CD8-positive, alpha-beta memory T cell (primary cell): Measurements from ENCODE around the gene HYAL4. TPM values are rescaled to one million over a fixed set of nuclear protein-coding genes. Genes with fewer than 3 reads are reported as not detected.
"Not testable (repeated sequence)": the region's sequence is repeated elsewhere in the genome, so short reads cannot be mapped to it uniquely, and the experiment has no call there.

Source experiments
- CTCF ChIA-PET: fragments of 350-600 bp; sonication (Branson Sonifier 250); formaldehyde crosslinking; loops from one replicate; lab custom pipeline; 2021; ENCODE audit warnings: antibody characterized with exemption; lab: Charles Lee
- POLR2A ChIA-PET: fragments of 350-600 bp; sonication (Branson Sonifier 250); formaldehyde crosslinking; loops from one replicate; lab custom pipeline; 2021; ENCODE audit warnings: antibody characterized with exemption; lab: Charles Lee
- DNase-seq, 5 donors: peaks; one replicate each; pipeline versions ENCODE4 v3.0.0 to v3.0.0-alpha.2; 2020 to 2022; ENCODE audit warnings: mixed read lengths in 1 of 5
- H3K27ac ChIP-seq: one replicate; pipeline ENCODE4 v1.7.0; 2013; ENCODE audit warnings: low read depth, mild to moderate bottlenecking, low read length, moderate library complexity
- H3K27me3 ChIP-seq: 2 replicates; pipeline ENCODE4 v1.7.0; 2013; ENCODE audit warnings: low read length, mild to moderate bottlenecking; ENCODE audit not compliant: insufficient read depth, poor library complexity, severe bottlenecking
- H3K36me3 ChIP-seq: 2 replicates; pipeline ENCODE4 v1.7.0; 2013; ENCODE audit warnings: mild to moderate bottlenecking, low read length, moderate library complexity; ENCODE audit not compliant: insufficient read depth
- H3K4me1 ChIP-seq: 2 replicates; pipeline ENCODE4 v1.7.0; 2013; ENCODE audit warnings: mild to moderate bottlenecking, low read length, moderate library complexity; ENCODE audit not compliant: insufficient read depth
- H3K4me3 ChIP-seq: 2 replicates; pipeline ENCODE4 v1.7.0; 2013; ENCODE audit warnings: mild to moderate bottlenecking, low read length
- H3K9me3 ChIP-seq: 2 replicates; pipeline ENCODE4 v1.7.0; 2013; ENCODE audit warnings: mild to moderate bottlenecking, low read length
- H3K27ac Mint-ChIP-seq, 8 donors: one replicate each; pipeline ENCODE4 v1.8.0; 2020 to 2021; ENCODE audit warnings: mixed read lengths in 8 of 8, mild to moderate bottlenecking in 6 of 8, inconsistent platforms in 3 of 8, moderate library complexity in 3 of 8
- H3K27me3 Mint-ChIP-seq, 2 donors: one replicate each; pipeline ENCODE4 v1.8.0; 2020 to 2021; ENCODE audit warnings: mixed read lengths in 2 of 2, mild to moderate bottlenecking in 1 of 2, moderate library complexity in 1 of 2
- H3K36me3 Mint-ChIP-seq, 3 donors: one replicate each; pipeline ENCODE4 v1.8.0; 2020 to 2021; ENCODE audit warnings: mixed read lengths in 3 of 3, inconsistent platforms in 1 of 3, mild to moderate bottlenecking in 1 of 3
- H3K4me1 Mint-ChIP-seq, 3 donors: one replicate each; pipeline ENCODE4 v1.8.0; 2020 to 2021; ENCODE audit warnings: mixed read lengths in 3 of 3, inconsistent platforms in 1 of 3, mild to moderate bottlenecking in 1 of 3
- H3K4me3 Mint-ChIP-seq, 7 donors: one replicate each; pipeline ENCODE4 v1.8.0; 2020 to 2021; ENCODE audit warnings: mixed read lengths in 7 of 7, mild to moderate bottlenecking in 6 of 7, moderate library complexity in 4 of 7, inconsistent platforms in 2 of 7
- H3K9me3 Mint-ChIP-seq, 5 donors: one replicate each; pipeline ENCODE4 v1.8.0; 2020 to 2022; ENCODE audit warnings: mixed read lengths in 5 of 5, mild to moderate bottlenecking in 3 of 5, moderate library complexity in 2 of 5, inconsistent platforms in 1 of 5
- polyA plus RNA-seq: library from polyadenylated mRNA; unstranded; fragments of 300-500 nt; fragmentation: Illumina TruSeq; gene quantifications from one replicate; pipeline ENCODE4 v1.2.3, GENCODE V29; 2021
- total RNA-seq, 2 experiments: library from RNA; stranded (reverse); gene quantifications; one replicate each; pipeline ENCODE4 v1.2.3, GENCODE V29; 2021

HYAL4 gene
- total and polyA plus RNA-seq, 3 experiments from 2014 or later, result not detected

DNA sequence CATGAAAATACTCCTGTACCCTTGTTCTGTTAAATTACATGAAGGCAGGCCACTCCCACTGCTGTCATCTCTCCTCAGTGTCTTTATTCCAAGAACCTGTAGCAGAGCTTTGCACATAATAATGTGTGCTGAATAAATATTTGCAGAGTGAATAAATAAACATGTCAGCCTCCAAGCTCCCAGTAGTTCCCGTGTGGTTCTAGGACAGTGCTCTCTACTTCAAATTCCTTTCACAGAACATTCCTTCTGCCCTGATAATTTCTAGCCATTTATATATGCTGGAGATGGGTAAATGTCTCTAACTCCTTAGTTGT, 20.3 kb upstream of the HYAL4 start:
- ChIA-PET POLR2A (no interaction called here), CTCF (no interaction called here)
- H3K4me3 ChIP-seq, result no peak overlapping the region
- H3K27me3 Mint-ChIP-seq, result peaks cover 4 to 13% of the 10 kb centered on the region in 2 donors
- DNase-seq, result no peak
- H3K27me3 ChIP-seq, result no peaks in the 10 kb centered on the region
- no peaks in the 10 kb centered on the region for H3K9me3 Mint-ChIP-seq
- no peak overlapping the region for H3K27ac ChIP-seq
- no peak overlapping the region for H3K4me3 Mint-ChIP-seq
- peaks cover 3 to 9% (median 8%) of the 10 kb centered on the region in 3 donors for H3K4me1 Mint-ChIP-seq
- no peaks in the 10 kb centered on the region for H3K36me3 Mint-ChIP-seq
- H3K36me3 ChIP-seq, result no peaks in the 10 kb centered on the region
- H3K27ac Mint-ChIP-seq, result no peak overlapping the region
- no peaks in the 10 kb centered on the region for H3K9me3 ChIP-seq
- peaks cover 7% of the 10 kb centered on the region for H3K4me1 ChIP-seq

DNA sequence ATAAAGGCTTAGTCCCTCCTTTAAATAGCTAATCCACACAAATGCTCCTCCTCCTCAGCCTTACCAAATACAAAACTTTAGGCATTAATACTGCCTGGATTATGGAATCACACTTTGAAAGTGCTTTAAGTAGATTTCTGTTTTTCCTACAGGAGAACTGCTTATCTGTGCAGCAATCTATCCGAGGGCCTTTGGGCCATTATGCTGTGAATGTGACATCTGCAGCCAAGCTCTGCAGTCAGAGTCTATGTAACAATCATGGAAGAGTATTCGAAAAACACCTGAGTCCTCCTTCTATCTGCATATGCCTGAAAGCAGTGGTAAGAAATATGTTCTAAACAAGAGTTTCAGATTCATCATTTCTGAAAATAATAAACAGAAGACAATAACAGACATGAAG, 16.2 kb upstream of the HYAL4 start:
- H3K4me1 ChIP-seq, result peaks cover 7% of the 10 kb centered on the region
- H3K27me3 ChIP-seq, result no peaks in the 10 kb centered on the region
- DNase-seq, result no peak
- H3K4me3 ChIP-seq, result no peak overlapping the region
- H3K9me3 Mint-ChIP-seq, result no peaks in the 10 kb centered on the region
- H3K27me3 Mint-ChIP-seq, result peaks cover 4 to 19% of the 10 kb centered on the region in 2 donors
- H3K27ac Mint-ChIP-seq, result no peak overlapping the region
- POLR2A ChIA-PET, result no interaction called here
- CTCF ChIA-PET, result no interaction called here
- H3K36me3 Mint-ChIP-seq, result no peaks in the 10 kb centered on the region
- H3K36me3 ChIP-seq, result no peaks in the 10 kb centered on the region
- H3K9me3 ChIP-seq, result no peaks in the 10 kb centered on the region
- no peak overlapping the region for H3K27ac ChIP-seq
- no peak overlapping the region for H3K4me3 Mint-ChIP-seq
- H3K4me1 Mint-ChIP-seq, result peaks cover 3 to 9% (median 8%) of the 10 kb centered on the region in 3 donors

DNA sequence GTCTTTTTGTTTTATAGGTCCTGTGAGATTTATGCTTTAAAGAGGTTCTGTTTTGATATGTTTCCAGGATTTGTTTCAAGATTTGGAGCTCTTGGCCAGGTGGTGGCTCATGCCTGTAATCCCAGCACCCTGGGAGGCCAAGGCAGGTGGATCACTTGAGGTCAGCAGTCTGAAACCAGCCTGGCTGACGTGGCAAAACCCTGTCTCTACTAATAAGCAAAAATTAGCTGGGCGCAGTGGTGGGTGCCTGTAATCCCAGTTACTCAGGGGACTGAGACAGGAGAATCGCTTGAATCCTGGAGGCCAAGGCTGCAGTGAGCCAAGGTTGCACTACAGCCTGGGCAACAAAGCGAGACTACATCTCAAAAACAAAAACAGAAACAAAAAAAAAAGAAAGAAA, 8.3 kb upstream of the HYAL4 start:
- Mint-ChIP-seq H3K27ac (no peak overlapping the region), H3K4me3 (no peak overlapping the region), H3K9me3 (peaks cover 0 to 8% (median 4%) of the 10 kb centered on the region in 5 donors), H3K4me1 (no peaks in the 10 kb centered on the region), H3K27me3 (peaks cover 1 to 21% of the 10 kb centered on the region in 2 donors), H3K36me3 (no peaks in the 10 kb centered on the region)
- no peak for DNase-seq
- Histone ChIP-seq H3K4me1 (no peaks in the 10 kb centered on the region), H3K27me3 (no peaks in the 10 kb centered on the region), H3K4me3 (no peak overlapping the region), H3K27ac (no peak overlapping the region), H3K36me3 (no peaks in the 10 kb centered on the region), H3K9me3 (no peaks in the 10 kb centered on the region)
- POLR2A ChIA-PET, result no interaction called here
- CTCF ChIA-PET, result no interaction called here

DNA sequence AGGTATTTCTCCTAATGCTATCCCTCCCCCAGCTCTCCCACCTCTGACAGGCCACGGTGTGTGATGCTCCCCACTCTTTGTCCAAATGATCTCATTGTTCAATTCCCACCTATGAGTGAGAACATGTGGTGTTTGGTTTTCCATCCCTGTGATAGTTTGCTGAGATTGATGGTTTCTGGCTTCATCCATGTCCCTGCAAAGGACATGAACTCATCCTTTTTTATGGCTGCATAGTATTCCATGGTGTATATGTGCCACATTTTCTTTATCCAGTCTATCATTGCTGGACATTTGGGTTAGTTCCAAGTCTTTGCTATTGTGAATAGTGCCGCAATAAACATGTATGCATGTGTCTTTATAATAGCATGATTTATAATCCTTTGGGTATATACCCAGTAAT, 5.9 kb upstream of the HYAL4 start:
- H3K36me3 ChIP-seq, DNase-seq, H3K27ac Mint-ChIP-seq, H3K4me1 ChIP-seq, H3K36me3 Mint-ChIP-seq, H3K4me3 Mint-ChIP-seq, H3K27ac ChIP-seq, H3K4me3 ChIP-seq, H3K9me3 ChIP-seq, CTCF ChIA-PET, H3K9me3 Mint-ChIP-seq, POLR2A ChIA-PET, H3K4me1 Mint-ChIP-seq, H3K27me3 ChIP-seq: not testable (repeated sequence)
- H3K27me3 Mint-ChIP-seq, result peaks cover 1 to 19% of the 10 kb centered on the region in 2 donors

DNA sequence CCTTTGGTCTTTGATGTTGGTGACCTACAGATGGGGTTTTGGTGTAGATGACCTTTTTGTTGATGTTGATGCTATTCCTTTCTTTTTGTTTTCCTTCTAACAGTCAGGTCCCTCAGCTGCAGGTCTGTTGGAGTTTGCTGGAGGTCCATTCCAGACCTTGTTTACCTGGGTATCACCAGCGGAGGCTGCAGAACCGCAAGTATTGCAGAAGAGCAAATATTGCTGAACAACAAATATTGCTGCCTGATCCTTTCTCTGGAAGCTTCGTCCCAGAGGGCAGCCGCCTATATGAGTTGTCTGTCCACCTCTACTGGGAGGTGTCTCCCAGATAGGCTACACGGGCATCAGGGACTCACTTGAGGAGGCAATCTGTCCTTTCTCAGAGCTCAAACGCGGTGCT, 827 bp upstream of the HYAL4 start:
- H3K27ac Mint-ChIP-seq, H3K27me3 ChIP-seq, CTCF ChIA-PET, H3K36me3 ChIP-seq, H3K9me3 ChIP-seq, POLR2A ChIA-PET, H3K4me1 Mint-ChIP-seq, DNase-seq, H3K27ac ChIP-seq, H3K4me3 Mint-ChIP-seq, H3K4me1 ChIP-seq, H3K4me3 ChIP-seq, H3K36me3 Mint-ChIP-seq, H3K9me3 Mint-ChIP-seq: not testable (repeated sequence)
- peaks cover 12 to 22% of the 10 kb centered on the region in 2 donors for H3K27me3 Mint-ChIP-seq

DNA sequence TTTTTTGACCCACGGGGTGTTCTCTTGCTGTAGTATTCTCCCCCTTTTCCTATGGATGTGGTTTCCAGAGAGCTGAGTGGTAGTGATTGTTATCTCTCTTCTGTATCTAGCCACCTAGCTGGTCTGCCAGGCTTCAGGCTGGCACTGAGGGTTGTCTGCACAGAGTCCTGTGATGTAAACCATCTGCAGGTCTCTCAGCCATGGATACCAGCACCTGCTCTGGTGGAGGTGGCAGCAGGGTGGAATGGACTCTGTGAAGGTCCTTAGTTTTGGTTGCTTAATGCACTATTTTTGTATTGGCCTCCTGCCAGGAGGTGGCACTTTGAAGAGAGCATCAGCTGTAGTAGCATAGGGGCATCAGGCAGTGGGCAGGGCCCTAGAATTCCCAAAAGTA, 851 bp downstream of the HYAL4 start:
- Histone ChIP-seq H3K27ac (no peak overlapping the region), H3K4me1 (no peaks in the 10 kb centered on the region), H3K27me3 (no peaks in the 10 kb centered on the region), H3K4me3 (no peak overlapping the region), H3K36me3 (no peaks in the 10 kb centered on the region), H3K9me3 (no peaks in the 10 kb centered on the region)
- Mint-ChIP-seq H3K4me1 (no peaks in the 10 kb centered on the region), H3K4me3 (no peak overlapping the region), H3K36me3 (no peaks in the 10 kb centered on the region), H3K9me3 (peaks cover 0 to 4% (median under 1%) of the 10 kb centered on the region in 5 donors), H3K27ac (no peak overlapping the region), H3K27me3 (peaks cover 12 to 20% of the 10 kb centered on the region in 2 donors)
- ChIA-PET POLR2A (no interaction called here), CTCF (interaction anchor here (0.5 to 1.3 kb wide), 3 partner anchors 10 to 150 kb away, joined by 3 read pairs; no protein-coding TSS in a partner anchor)
- no peak for DNase-seq

DNA sequence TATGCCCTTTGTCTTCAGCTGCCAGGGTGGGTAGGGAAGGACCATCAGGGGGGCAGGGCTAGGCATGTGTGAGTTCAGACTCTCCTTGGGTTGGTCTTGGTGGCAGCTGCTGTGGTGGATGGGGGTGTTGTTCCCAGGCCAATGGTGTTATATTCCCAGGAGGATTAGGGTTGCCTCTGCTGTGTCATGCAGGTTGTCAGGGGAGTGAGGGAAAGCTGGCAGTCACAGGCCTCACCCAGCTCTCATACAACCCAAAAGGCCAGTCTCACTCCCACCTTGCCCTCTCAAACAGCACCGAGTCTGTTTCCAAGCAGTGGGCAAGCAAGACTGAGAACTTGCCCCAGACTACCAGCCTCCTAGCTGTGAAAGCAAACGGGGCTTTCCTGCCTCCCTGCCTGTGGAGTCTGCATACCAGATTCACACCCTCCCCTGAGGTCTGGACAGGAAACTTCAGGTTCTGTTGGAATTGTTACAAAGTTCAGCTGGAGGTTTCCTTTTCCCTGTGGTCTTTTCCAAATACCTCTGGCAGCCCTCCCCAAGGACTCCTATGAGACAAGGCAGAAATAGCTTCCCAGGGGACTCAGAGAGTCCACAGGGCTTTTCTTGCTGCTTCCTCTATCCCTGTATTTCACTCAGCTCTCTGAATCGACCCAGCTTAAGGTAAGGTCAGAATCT, 1.4 kb downstream of the HYAL4 start:
- Mint-ChIP-seq H3K4me1 (no peaks in the 10 kb centered on the region), H3K27me3 (peaks cover 12 to 20% of the 10 kb centered on the region in 2 donors), H3K9me3 (peaks cover 0 to 3% (median 0%) of the 10 kb centered on the region in 5 donors), H3K27ac (no peak overlapping the region), H3K4me3 (no peak overlapping the region), H3K36me3 (peaks cover 0 to 1% (median 0%) of the 10 kb centered on the region in 3 donors)
- no peak for DNase-seq
- H3K27ac ChIP-seq, result no peak overlapping the region
- H3K4me1 ChIP-seq, result no peaks in the 10 kb centered on the region
- no peaks in the 10 kb centered on the region for H3K36me3 ChIP-seq
- H3K4me3 ChIP-seq, result no peak overlapping the region
- no peaks in the 10 kb centered on the region for H3K9me3 ChIP-seq
- ChIA-PET CTCF (interaction anchor here (0.5 to 1.3 kb wide), 4 partner anchors 9 to 150 kb away, joined by 3 to 5 read pairs (median 3); no protein-coding TSS in a partner anchor), POLR2A (no interaction called here)
- H3K27me3 ChIP-seq, result no peaks in the 10 kb centered on the region

DNA sequence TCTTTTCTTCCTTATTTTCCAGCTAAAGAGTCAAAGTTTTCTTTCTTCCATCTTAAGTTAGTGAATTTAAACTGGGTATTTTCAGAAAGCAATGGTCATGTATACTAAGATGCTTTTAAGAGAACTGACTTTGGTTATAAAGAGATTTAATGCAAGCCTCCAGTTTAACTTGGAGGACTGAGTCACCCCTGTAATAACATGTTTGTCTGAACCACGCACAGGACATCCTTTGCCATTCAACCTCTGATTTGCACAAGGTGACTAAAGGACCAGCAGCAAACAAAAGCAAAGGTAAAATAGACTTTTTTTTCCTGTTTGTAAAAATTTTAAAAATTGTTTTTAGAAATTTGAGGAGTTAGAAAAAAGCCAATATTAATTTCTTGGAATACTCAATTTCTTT, 2.9 kb downstream of the HYAL4 start:
- Histone ChIP-seq H3K27me3 (no peaks in the 10 kb centered on the region), H3K36me3 (no peaks in the 10 kb centered on the region), H3K4me1 (no peaks in the 10 kb centered on the region), H3K9me3 (no peaks in the 10 kb centered on the region), H3K4me3 (no peak overlapping the region), H3K27ac (no peak overlapping the region)
- no peak for DNase-seq
- ChIA-PET CTCF (no interaction called here), POLR2A (no interaction called here)
- H3K4me3 Mint-ChIP-seq, result no peak overlapping the region
- H3K36me3 Mint-ChIP-seq, result peaks cover 0 to 3% (median 0%) of the 10 kb centered on the region in 3 donors
- H3K27ac Mint-ChIP-seq, result no peak overlapping the region
- H3K27me3 Mint-ChIP-seq, result peaks cover 13 to 17% of the 10 kb centered on the region in 2 donors
- peaks cover 0 to 7% (median 2%) of the 10 kb centered on the region in 5 donors for H3K9me3 Mint-ChIP-seq
- H3K4me1 Mint-ChIP-seq, result no peaks in the 10 kb centered on the region
